Peyer's patch (tissue), 4 donors: ENCODE data around the gene ATG2B.

Source experiments
- POLR2A ChIP-seq, 2 donors: fragments of 450-650 bp; IDR thresholded peaks; one replicate each; pipeline ENCODE4 v1.5.1; 2017; ENCODE audit warnings: antibody characterized with exemption in 2 of 2, mild to moderate bottlenecking in 2 of 2, moderate library complexity in 2 of 2
- TF ChIP-seq, protein P1 (sequence below), 6 experiments: fragments of 450-650 bp in 4 of 6; fragments of 200-600 bp in 2 of 6; sonication (generic) in 1 of 6; IDR thresholded peaks; one replicate each; pipeline ENCODE4 v1.5.1; 2017 to 2019; ENCODE audit warnings: antibody characterized with exemption in 6 of 6, mild to moderate bottlenecking in 3 of 6, moderate library complexity in 1 of 6

DNA sequence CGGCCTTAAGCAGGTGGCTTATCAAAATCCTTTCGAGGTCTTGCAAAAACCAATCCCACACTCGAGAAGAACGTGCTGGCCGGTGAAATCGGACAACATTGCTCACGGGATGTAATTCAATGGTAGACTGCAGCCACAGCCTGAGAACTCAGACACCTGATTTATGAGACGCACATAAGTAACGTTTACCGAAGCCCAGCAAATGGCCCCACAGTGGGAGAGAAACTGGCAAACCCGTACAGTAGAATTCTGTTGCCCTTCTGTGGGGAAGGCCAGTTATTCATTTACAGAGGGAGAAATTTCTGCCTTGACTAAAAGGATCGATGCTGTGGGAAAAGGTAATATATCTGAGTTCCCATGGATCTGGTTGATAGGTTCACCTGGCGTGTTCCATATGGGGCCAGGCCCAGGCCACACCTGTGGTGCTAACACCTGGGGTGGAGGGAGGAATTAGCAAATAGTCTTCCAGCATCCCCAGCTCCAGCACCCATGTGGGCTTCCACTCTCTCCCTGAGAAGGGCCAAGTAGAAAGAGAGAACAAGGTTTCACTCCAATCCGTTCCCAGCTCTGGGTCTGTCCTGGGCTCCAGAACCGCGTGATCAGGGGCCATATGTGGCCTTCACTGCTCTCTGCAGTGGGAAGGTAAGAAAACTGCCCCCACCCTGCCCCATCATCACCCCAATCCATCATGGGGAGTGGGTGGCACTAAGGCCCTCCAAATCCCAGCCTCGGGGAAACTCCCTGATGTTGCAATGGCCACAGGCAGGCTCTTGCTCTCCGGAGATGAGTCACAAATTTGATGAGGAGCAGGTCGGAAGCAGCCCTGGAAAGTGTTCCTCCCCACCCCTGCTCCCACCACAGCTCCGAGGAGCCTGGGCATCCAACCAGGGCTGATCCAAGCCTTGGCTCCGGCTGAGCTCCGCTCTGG lies 94.4 kb downstream of the ATG2B start:
- TF ChIP-seq POLR2A (IDR thresholded peaks at IDR 0.05): no peak
- TF ChIP-seq, protein P1, sequence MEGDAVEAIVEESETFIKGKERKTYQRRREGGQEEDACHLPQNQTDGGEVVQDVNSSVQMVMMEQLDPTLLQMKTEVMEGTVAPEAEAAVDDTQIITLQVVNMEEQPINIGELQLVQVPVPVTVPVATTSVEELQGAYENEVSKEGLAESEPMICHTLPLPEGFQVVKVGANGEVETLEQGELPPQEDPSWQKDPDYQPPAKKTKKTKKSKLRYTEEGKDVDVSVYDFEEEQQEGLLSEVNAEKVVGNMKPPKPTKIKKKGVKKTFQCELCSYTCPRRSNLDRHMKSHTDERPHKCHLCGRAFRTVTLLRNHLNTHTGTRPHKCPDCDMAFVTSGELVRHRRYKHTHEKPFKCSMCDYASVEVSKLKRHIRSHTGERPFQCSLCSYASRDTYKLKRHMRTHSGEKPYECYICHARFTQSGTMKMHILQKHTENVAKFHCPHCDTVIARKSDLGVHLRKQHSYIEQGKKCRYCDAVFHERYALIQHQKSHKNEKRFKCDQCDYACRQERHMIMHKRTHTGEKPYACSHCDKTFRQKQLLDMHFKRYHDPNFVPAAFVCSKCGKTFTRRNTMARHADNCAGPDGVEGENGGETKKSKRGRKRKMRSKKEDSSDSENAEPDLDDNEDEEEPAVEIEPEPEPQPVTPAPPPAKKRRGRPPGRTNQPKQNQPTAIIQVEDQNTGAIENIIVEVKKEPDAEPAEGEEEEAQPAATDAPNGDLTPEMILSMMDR (IDR thresholded peaks at IDR 0.05): no peak
